ENCODE measurements around the gene NGLY1.
A peak's percentile ranks its signal among the peaks of the same experiment; 100 is the strongest.

The NGLY1 gene

GRCh38 chr3:25781145-25781757 is 2.0 kb downstream of the NGLY1 start:
- Histone ChIP-seq H3K4me3 (ENCODE audit: low read length) (peak overlapping the region; percentile 21), H3K36me3 (ENCODE audit: control insufficient read depth, insufficient read depth, low read length) (no peaks in the 10 kb centered on the region), H3K4me1 (ENCODE audit: control insufficient read depth, insufficient read depth, low read length) (peaks cover 8% of the 10 kb centered on the region), H3K9ac (ENCODE audit: low read length) (no peak overlapping the region), H3K27me3 (ENCODE audit: control insufficient read depth, insufficient read depth, low read length) (no peaks in the 10 kb centered on the region), H3K27ac (ENCODE audit: low read depth, low read length) (no peak overlapping the region)

- H3K4me1 ChIP-seq (ENCODE audit: control insufficient read depth, insufficient read depth, low read length), result peaks cover 8% of the 10 kb centered on the region
- no peak overlapping the region for H3K27ac ChIP-seq (ENCODE audit: low read depth, low read length)
- H3K9ac ChIP-seq (ENCODE audit: low read length), result no peak overlapping the region
- H3K27me3 ChIP-seq (ENCODE audit: control insufficient read depth, insufficient read depth, low read length), result no peaks in the 10 kb centered on the region
- H3K36me3 ChIP-seq (ENCODE audit: control insufficient read depth, insufficient read depth, low read length), result peaks cover 2% of the 10 kb centered on the region
- no peak overlapping the region for H3K4me3 ChIP-seq (ENCODE audit: low read length)
These were observed 2.6 kb downstream of the NGLY1 start for GRCh38 chr3:25780618-25781017.

- Histone ChIP-seq H3K4me1 (ENCODE audit: control insufficient read depth, insufficient read depth, low read length) (no peaks in the 10 kb centered on the region), H3K36me3 (ENCODE audit: control insufficient read depth, insufficient read depth, low read length) (peaks cover 3% of the 10 kb centered on the region), H3K9ac (ENCODE audit: low read length) (no peak overlapping the region), H3K4me3 (ENCODE audit: low read length) (no peak overlapping the region), H3K27me3 (ENCODE audit: control insufficient read depth, insufficient read depth, low read length) (no peaks in the 10 kb centered on the region), H3K27ac (ENCODE audit: low read depth, low read length) (no peak overlapping the region)
These were observed 7.3 kb downstream of the NGLY1 start for GRCh38 chr3:25775936-25776335.

- Histone ChIP-seq H3K27me3 (ENCODE audit: control insufficient read depth, insufficient read depth, low read length) (no peaks in the 10 kb centered on the region), H3K36me3 (ENCODE audit: control insufficient read depth, insufficient read depth, low read length) (peaks cover 3% of the 10 kb centered on the region), H3K4me1 (ENCODE audit: control insufficient read depth, insufficient read depth, low read length) (no peaks in the 10 kb centered on the region), H3K9ac (ENCODE audit: low read length) (no peak overlapping the region), H3K27ac (ENCODE audit: low read depth, low read length) (no peak overlapping the region), H3K4me3 (ENCODE audit: low read length) (no peak overlapping the region)
These were observed 14.4 kb downstream of the NGLY1 start for GRCh38 chr3:25768851-25769250.

GRCh38 chr3:25751725-25752124 is 31.5 kb downstream of the NGLY1 start:
- peaks cover 8% of the 10 kb centered on the region for H3K36me3 ChIP-seq (ENCODE audit: control insufficient read depth, insufficient read depth, low read length)
- no peaks in the 10 kb centered on the region for H3K27me3 ChIP-seq (ENCODE audit: control insufficient read depth, insufficient read depth, low read length)
- no peaks in the 10 kb centered on the region for H3K4me1 ChIP-seq (ENCODE audit: control insufficient read depth, insufficient read depth, low read length)
- H3K9ac ChIP-seq (ENCODE audit: low read length), result no peak overlapping the region
- H3K27ac ChIP-seq (ENCODE audit: low read depth, low read length), result no peak overlapping the region
- no peak overlapping the region for H3K4me3 ChIP-seq (ENCODE audit: low read length)

GRCh38 chr3:25751048-25751447 is 32.2 kb downstream of the NGLY1 start:
- Histone ChIP-seq H3K9ac (ENCODE audit: low read length) (no peak overlapping the region), H3K36me3 (ENCODE audit: control insufficient read depth, insufficient read depth, low read length) (peaks cover 8% of the 10 kb centered on the region), H3K4me3 (ENCODE audit: low read length) (no peak overlapping the region), H3K4me1 (ENCODE audit: control insufficient read depth, insufficient read depth, low read length) (no peaks in the 10 kb centered on the region), H3K27ac (ENCODE audit: low read depth, low read length) (no peak overlapping the region), H3K27me3 (ENCODE audit: control insufficient read depth, insufficient read depth, low read length) (no peaks in the 10 kb centered on the region)

GRCh38 chr3:25749031-25749581 is 34.1 kb downstream of the NGLY1 start:
- Histone ChIP-seq H3K9ac (ENCODE audit: low read length) (no peak overlapping the region), H3K27me3 (ENCODE audit: control insufficient read depth, insufficient read depth, low read length) (no peaks in the 10 kb centered on the region), H3K4me3 (ENCODE audit: low read length) (no peak overlapping the region), H3K4me1 (ENCODE audit: control insufficient read depth, insufficient read depth, low read length) (no peaks in the 10 kb centered on the region), H3K27ac (ENCODE audit: low read depth, low read length) (no peak overlapping the region), H3K36me3 (ENCODE audit: control insufficient read depth, insufficient read depth, low read length) (peaks cover 8% of the 10 kb centered on the region)

GRCh38 chr3:25748189-25748588 is 35.1 kb downstream of the NGLY1 start:
- Histone ChIP-seq H3K36me3 (ENCODE audit: control insufficient read depth, insufficient read depth, low read length) (peaks cover 8% of the 10 kb centered on the region), H3K4me3 (ENCODE audit: low read length) (no peak overlapping the region), H3K27me3 (ENCODE audit: control insufficient read depth, insufficient read depth, low read length) (no peaks in the 10 kb centered on the region), H3K9ac (ENCODE audit: low read length) (no peak overlapping the region), H3K27ac (ENCODE audit: low read depth, low read length) (no peak overlapping the region), H3K4me1 (ENCODE audit: control insufficient read depth, insufficient read depth, low read length) (no peaks in the 10 kb centered on the region)

GRCh38 chr3:25747033-25747432 is 36.2 kb downstream of the NGLY1 start:
- Histone ChIP-seq H3K4me1 (ENCODE audit: control insufficient read depth, insufficient read depth, low read length) (no peaks in the 10 kb centered on the region), H3K9ac (ENCODE audit: low read length) (no peak overlapping the region), H3K27me3 (ENCODE audit: control insufficient read depth, insufficient read depth, low read length) (no peaks in the 10 kb centered on the region), H3K4me3 (ENCODE audit: low read length) (no peak overlapping the region), H3K36me3 (ENCODE audit: control insufficient read depth, insufficient read depth, low read length) (peaks cover 8% of the 10 kb centered on the region), H3K27ac (ENCODE audit: low read depth, low read length) (no peak overlapping the region)

GRCh38 chr3:25744470-25744869 is 38.8 kb downstream of the NGLY1 start:
- Histone ChIP-seq H3K4me3 (ENCODE audit: low read length) (no peak overlapping the region), H3K27ac (ENCODE audit: low read depth, low read length) (no peak overlapping the region), H3K9ac (ENCODE audit: low read length) (no peak overlapping the region), H3K36me3 (ENCODE audit: control insufficient read depth, insufficient read depth, low read length) (peaks cover 3% of the 10 kb centered on the region), H3K27me3 (ENCODE audit: control insufficient read depth, insufficient read depth, low read length) (no peaks in the 10 kb centered on the region), H3K4me1 (ENCODE audit: control insufficient read depth, insufficient read depth, low read length) (no peaks in the 10 kb centered on the region)

GRCh38 chr3:25728101-25728500 is 55.1 kb downstream of the NGLY1 start:
- H3K4me3 ChIP-seq (ENCODE audit: low read length), result no peak overlapping the region
- H3K4me1 ChIP-seq (ENCODE audit: control insufficient read depth, insufficient read depth, low read length), result no peaks in the 10 kb centered on the region
- no peaks in the 10 kb centered on the region for H3K27me3 ChIP-seq (ENCODE audit: control insufficient read depth, insufficient read depth, low read length)
- H3K36me3 ChIP-seq (ENCODE audit: control insufficient read depth, insufficient read depth, low read length), result peaks cover 10% of the 10 kb centered on the region
- H3K9ac ChIP-seq (ENCODE audit: low read length), result no peak overlapping the region
- no peak overlapping the region for H3K27ac ChIP-seq (ENCODE audit: low read depth, low read length)

GRCh38 chr3:25727316-25727715 is 55.9 kb downstream of the NGLY1 start:
- Histone ChIP-seq H3K4me3 (ENCODE audit: low read length) (no peak overlapping the region), H3K4me1 (ENCODE audit: control insufficient read depth, insufficient read depth, low read length) (no peaks in the 10 kb centered on the region), H3K27me3 (ENCODE audit: control insufficient read depth, insufficient read depth, low read length) (no peaks in the 10 kb centered on the region), H3K36me3 (ENCODE audit: control insufficient read depth, insufficient read depth, low read length) (peaks cover 6% of the 10 kb centered on the region), H3K27ac (ENCODE audit: low read depth, low read length) (no peak overlapping the region), H3K9ac (ENCODE audit: low read length) (no peak overlapping the region)

- H3K4me1 ChIP-seq (ENCODE audit: control insufficient read depth, insufficient read depth, low read length), result no peaks in the 10 kb centered on the region
- no peak overlapping the region for H3K9ac ChIP-seq (ENCODE audit: low read length)
- H3K36me3 ChIP-seq (ENCODE audit: control insufficient read depth, insufficient read depth, low read length), result peaks cover 6% of the 10 kb centered on the region
- H3K27me3 ChIP-seq (ENCODE audit: control insufficient read depth, insufficient read depth, low read length), result no peaks in the 10 kb centered on the region
- no peak overlapping the region for H3K4me3 ChIP-seq (ENCODE audit: low read length)
- no peak overlapping the region for H3K27ac ChIP-seq (ENCODE audit: low read depth, low read length)
These were observed 57.4 kb downstream of the NGLY1 start for GRCh38 chr3:25725810-25726209.

Data from rectal smooth muscle tissue (tissue), 1 donor.